MCF 10A (cell line): Measurements from ENCODE around the gene SLC25A34. TPM values are rescaled to one million over a fixed set of nuclear protein-coding genes. Genes with fewer than 3 reads are reported as not detected.

Experiments
- BruUV-seq: library from RNA; stranded (reverse); fragments of 400-500 nt; replicated peaks from 2 replicates; lab custom pipeline; 2021; lab: Mats Ljungman, UMichigan
- CTCF ChIA-PET: fragments of 300-600 bp; sonication (Branson Sonifier 250); formaldehyde crosslinking; extraction: SDS; loops from one replicate; lab custom pipeline; 2021; ENCODE audit warnings: antibody characterized with exemption, inconsistent platforms; lab: Yijun Ruan, JAX
- POLR2A ChIA-PET: fragments of 300-600, 350-650 bp; sonication (Branson Sonifier 250); formaldehyde crosslinking; extraction: SDS; loops from one replicate; lab custom pipeline; 2020; ENCODE audit warnings: antibody characterized with exemption, inconsistent platforms; lab: Yijun Ruan, JAX
- DNase-seq: peaks from one replicate; pipeline ENCODE4 v3.0.0-alpha.2; 2018; ENCODE audit not compliant: unreplicated experiment
- H3K27ac Mint-ChIP-seq: one replicate; pipeline ENCODE4 v1.8.0; 2022; ENCODE audit warnings: mild to moderate bottlenecking, low read depth, mixed read lengths; ENCODE audit not compliant: unreplicated experiment
- H3K27me3 Mint-ChIP-seq: one replicate; pipeline ENCODE4 v1.8.0; 2022; ENCODE audit warnings: mixed read lengths; ENCODE audit not compliant: insufficient read depth, unreplicated experiment
- H3K36me3 Mint-ChIP-seq: one replicate; pipeline ENCODE4 v1.8.0; 2022; ENCODE audit warnings: mild to moderate bottlenecking, moderate library complexity, mixed read lengths; ENCODE audit not compliant: insufficient read depth, unreplicated experiment
- H3K4me1 Mint-ChIP-seq: one replicate; pipeline ENCODE4 v1.8.0; 2022; ENCODE audit warnings: mixed read lengths; ENCODE audit not compliant: insufficient read depth, unreplicated experiment
- H3K4me3 Mint-ChIP-seq: one replicate; pipeline ENCODE4 v1.8.0; 2022; ENCODE audit warnings: mild to moderate bottlenecking, moderate library complexity, mixed read lengths; ENCODE audit not compliant: unreplicated experiment
- H3K9me3 Mint-ChIP-seq: one replicate; pipeline ENCODE4 v1.8.0; 2022; ENCODE audit warnings: mixed read lengths; ENCODE audit not compliant: unreplicated experiment
- intact Hi-C: fragments of 100-400 bp; cut with micrococcal nuclease; formaldehyde crosslinking; loops from 2 replicates; pipeline ENCODE4 v1.14.1; 2022
- total RNA-seq: library from RNA; stranded (reverse); gene quantifications from 2 replicates; pipeline ENCODE4 v1.2.3, GENCODE V29; 2022
- TF ChIP-seq, protein P1 (sequence below): fragments of 200-600 bp; IDR thresholded peaks from one replicate; pipeline ENCODE4 v1.8.0; 2022; ENCODE audit warnings: antibody characterized with exemption, mild to moderate bottlenecking; ENCODE audit not compliant: unreplicated experiment

The SLC25A34 gene
- total RNA-seq, 1 experiment from 2014 or later: 0.79 TPM

DNA sequence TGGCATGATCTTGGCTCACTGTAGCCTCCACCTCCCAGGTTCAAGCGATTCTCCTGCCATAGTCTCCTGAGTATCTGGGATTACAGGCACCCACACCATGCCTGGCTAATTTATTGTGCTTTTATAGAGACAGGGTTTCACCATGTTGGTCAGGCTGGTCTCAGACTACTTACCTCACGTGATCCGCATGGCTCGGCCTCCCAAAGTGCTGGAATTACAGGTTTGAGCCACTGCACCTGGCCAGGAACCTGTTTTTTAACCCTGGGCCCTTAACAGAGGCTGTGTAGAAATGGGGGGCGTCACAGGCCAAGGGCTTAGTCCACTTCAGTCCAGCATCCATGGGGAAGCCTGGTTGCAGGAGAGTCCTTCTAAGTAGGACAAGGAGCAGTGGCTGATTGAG, 31.9 kb downstream of the SLC25A34 start:
- Mint-ChIP-seq H3K36me3 (peaks cover 68% of the 10 kb centered on the region), H3K4me3 (no peak overlapping the region), H3K27ac (no peak overlapping the region), H3K27me3 (no peaks in the 10 kb centered on the region), H3K9me3 (no peaks in the 10 kb centered on the region), H3K4me1 (peaks cover 22% of the 10 kb centered on the region)
- CTCF ChIA-PET: interaction anchor here (1.0 kb wide), 1 partner anchor 10 kb away, joined by 3 read pairs; no protein-coding TSS in a partner anchor
- DNase-seq: no peak
- BruUV-seq: no TSS peak
- POLR2A ChIA-PET: interaction anchor here (2.0 kb wide), 1 partner anchor 9 kb away, joined by 5 read pairs; the partner anchor contains the start of gene FBLIM1
- intact Hi-C loops: no loop called here
- TF ChIP-seq, protein P1, sequence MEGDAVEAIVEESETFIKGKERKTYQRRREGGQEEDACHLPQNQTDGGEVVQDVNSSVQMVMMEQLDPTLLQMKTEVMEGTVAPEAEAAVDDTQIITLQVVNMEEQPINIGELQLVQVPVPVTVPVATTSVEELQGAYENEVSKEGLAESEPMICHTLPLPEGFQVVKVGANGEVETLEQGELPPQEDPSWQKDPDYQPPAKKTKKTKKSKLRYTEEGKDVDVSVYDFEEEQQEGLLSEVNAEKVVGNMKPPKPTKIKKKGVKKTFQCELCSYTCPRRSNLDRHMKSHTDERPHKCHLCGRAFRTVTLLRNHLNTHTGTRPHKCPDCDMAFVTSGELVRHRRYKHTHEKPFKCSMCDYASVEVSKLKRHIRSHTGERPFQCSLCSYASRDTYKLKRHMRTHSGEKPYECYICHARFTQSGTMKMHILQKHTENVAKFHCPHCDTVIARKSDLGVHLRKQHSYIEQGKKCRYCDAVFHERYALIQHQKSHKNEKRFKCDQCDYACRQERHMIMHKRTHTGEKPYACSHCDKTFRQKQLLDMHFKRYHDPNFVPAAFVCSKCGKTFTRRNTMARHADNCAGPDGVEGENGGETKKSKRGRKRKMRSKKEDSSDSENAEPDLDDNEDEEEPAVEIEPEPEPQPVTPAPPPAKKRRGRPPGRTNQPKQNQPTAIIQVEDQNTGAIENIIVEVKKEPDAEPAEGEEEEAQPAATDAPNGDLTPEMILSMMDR: no peak

DNA sequence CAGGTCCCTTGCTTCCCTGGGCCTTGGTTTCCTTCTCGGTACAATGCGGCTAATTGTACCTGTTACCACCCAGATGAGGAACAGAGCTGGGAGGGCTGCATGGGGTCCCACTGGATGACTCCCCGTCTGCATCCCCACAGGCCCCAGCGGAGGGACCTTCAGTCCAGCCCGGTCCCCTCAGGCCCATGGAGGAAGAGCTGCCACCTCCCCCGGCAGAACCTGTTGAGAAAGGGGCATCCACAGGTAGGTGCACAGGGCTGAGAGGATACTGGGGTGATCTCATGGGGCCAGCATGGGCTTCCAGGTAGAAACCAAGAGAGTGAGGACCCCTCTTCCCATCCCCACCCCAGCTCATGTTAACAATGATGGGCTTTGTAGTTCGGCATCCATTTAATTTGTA, 32.3 kb downstream of the SLC25A34 start:
- POLR2A ChIA-PET: interaction anchor here (0.7 to 2.0 kb wide), 2 partner anchors 9 to 148 kb away, joined by 3 to 5 read pairs; partner anchors contain the start of gene FBLIM1
- CTCF ChIA-PET: interaction anchor here (1.0 kb wide), 1 partner anchor 9 kb away, joined by 3 read pairs; no protein-coding TSS in a partner anchor
- DNase-seq: no peak
- Mint-ChIP-seq H3K4me1 (peaks cover 22% of the 10 kb centered on the region), H3K36me3 (peaks cover 70% of the 10 kb centered on the region), H3K27ac (no peak overlapping the region), H3K27me3 (no peaks in the 10 kb centered on the region), H3K4me3 (no peak overlapping the region), H3K9me3 (no peaks in the 10 kb centered on the region)
- BruUV-seq: no TSS peak
- TF ChIP-seq, protein P1: no peak
- intact Hi-C loops: no loop called here

DNA sequence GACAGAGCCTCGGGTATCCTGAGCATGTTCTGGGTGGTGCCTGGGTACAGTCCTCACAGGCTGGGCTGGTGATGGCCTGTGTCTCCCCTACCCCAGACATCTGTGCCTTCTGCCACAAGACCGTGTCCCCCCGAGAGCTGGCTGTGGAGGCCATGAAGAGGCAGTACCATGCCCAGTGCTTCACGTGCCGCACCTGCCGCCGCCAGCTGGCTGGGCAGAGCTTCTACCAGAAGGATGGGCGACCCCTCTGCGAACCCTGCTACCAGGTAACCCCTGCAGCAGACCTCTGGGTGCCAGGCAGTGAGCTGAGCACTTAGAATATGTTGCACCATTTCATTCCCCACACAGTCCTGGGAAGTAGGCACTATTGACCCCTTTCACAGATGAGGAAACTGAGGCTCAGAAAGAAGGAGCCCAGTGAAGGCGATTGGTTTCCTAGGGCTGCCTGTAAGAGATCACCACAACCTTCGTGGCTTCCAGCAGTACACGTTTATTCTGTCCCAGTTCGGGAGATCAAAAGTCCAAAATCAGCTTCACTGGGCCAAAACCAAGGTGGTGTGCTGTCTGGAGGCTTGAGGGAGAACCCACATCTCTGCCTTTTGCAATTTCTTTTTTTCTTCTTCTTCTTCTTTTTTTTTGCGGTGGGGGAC, 34.4 kb downstream of the SLC25A34 start:
- Mint-ChIP-seq H3K36me3 (peaks cover 68% of the 10 kb centered on the region), H3K4me3 (no peak overlapping the region), H3K9me3 (no peaks in the 10 kb centered on the region), H3K4me1 (peaks cover 7% of the 10 kb centered on the region), H3K27me3 (no peaks in the 10 kb centered on the region), H3K27ac (no peak overlapping the region)
- TF ChIP-seq, protein P1: no peak
- intact Hi-C loops: no loop called here
- no TSS peak for BruUV-seq
- no peak for DNase-seq
- CTCF ChIA-PET: interaction anchor here (1.0 kb wide), 1 partner anchor 9 kb away, joined by 3 read pairs; no protein-coding TSS in a partner anchor
- POLR2A ChIA-PET: interaction anchor here (2.8 kb wide), 1 partner anchor 17 kb away, joined by 14 read pairs; no protein-coding TSS in a partner anchor

DNA sequence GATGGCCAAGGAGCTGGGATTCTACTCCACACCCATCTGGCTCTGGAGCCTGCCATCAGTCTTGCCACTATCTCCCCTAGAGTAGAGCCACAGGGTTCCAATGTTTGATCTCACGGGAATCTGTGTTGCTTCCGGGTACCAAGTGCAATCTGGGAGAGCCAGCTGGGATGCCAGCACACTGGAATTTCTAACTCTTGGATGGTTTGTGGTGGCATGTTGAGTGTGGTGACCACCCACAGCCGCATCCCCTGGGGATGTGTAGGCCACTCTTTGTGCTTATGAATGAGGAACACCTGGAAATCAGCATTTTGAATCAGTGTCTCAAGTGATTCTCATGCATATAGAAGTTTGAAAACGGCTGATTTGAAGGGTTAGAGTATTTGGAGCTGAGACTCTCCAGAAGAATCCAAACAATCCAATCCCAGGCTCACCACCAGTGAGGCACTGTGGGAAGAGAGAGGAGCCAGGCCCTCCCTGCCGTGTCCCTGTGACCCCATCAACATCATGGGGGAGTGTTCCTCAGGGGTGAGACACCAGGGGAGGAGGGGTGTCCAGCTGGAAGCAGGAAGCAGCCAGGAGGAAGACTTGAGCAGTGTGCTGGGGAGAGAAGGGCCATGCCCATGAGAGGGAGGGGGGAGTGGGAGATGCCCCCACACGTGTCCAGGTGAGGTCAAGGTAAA, 35.9 kb downstream of the SLC25A34 start:
- TF ChIP-seq, protein P1: no peak
- Mint-ChIP-seq H3K36me3 (peaks cover 70% of the 10 kb centered on the region), H3K9me3 (no peaks in the 10 kb centered on the region), H3K27me3 (no peaks in the 10 kb centered on the region), H3K4me3 (no peak overlapping the region), H3K27ac (peak overlapping the region; percentile 42), H3K4me1 (no peaks in the 10 kb centered on the region)
- DNase-seq: no peak
- intact Hi-C loops: no loop called here
- CTCF ChIA-PET: interaction anchor here (0.5 to 1.2 kb wide), 3 partner anchors 8 to 311 kb away, joined by 3 to 4 read pairs (median 3); no protein-coding TSS in a partner anchor
- no TSS peak for BruUV-seq
- POLR2A ChIA-PET: interaction anchor here (2.8 kb wide), 1 partner anchor 15 kb away, joined by 14 read pairs; no protein-coding TSS in a partner anchor
